Measurements from ENCODE around the gene GPR3.
"Not testable (repeated sequence)": the region's sequence is repeated elsewhere in the genome, so short reads cannot be mapped to it uniquely, and the experiment has no call there.

The GPR3 gene

GRCh38 chr1:27430903-27431600 lies 38.6 kb downstream of the GPR3 start:
- FAIRE-seq, result no peak

GRCh38 chr1:27431601-27431940 lies 39.1 kb downstream of the GPR3 start:
- FAIRE-seq, result no peak

DNA sequence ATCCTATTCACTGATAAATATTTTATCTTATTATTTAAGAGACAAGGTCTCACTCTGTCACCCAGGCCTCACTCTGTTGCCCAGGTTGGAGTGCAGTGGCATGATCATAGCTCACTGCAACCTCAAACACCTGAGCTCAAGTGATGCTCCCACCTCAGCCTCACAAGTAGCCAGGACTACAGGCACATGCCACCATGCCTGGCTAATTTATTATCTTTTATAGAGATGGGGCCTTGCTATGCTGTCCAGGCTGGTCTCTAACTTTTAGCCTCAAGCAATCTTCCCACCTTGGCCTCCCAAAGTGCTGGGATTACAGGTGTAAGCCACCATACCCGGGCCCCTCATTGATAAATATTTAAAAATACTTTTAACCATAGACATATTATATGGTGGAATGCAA lies 40.3 kb downstream of the GPR3 start:
- FAIRE-seq, result not testable (repeated sequence)

DNA sequence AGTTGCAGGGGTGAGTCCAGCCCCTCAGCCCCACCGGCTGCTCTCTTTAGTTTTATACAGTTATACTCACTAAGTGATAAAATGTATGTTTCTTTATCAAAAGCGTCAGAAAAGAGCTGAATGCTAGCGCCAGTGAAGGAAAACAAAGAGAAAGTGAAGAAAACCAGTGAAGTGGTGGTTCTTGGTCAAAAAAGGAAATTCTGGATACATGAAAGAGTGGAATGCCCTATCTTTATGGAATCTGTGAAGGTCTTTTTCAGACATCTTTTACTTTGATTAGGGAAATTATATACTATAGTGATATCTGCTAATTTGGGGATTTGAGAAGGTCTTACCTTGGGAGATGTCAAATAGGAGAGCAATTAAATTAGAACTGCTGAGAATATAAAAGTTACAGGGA lies 41.3 kb downstream of the GPR3 start:
- FAIRE-seq, result no peak

GRCh38 chr1:27435566-27436203 lies 43.3 kb downstream of the GPR3 start:
- FAIRE-seq, result no peak

- FAIRE-seq, result no peak
These were observed 44.1 kb downstream of the GPR3 start for GRCh38 chr1:27436204-27437159.

DNA sequence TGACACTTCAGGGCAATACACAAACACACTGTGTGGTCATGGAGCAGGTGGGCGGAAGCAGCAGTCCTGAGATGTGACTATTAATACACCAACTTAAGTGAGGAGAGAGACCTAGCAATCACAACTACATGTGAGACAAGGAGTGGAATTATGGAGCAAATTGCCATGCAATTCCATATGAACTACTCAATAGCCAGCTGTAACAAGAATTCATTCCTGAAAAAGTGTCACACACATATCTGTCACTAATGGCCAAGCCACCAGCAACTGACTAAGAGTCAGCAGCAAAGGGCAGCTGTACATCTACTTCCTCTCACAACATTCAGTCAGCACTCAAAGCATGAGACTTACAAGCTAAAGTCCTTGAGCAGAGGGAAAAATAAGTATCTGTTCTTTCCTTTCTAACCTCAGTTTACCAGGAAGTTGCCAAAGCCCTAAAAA lies 46.2 kb downstream of the GPR3 start:
- FAIRE-seq, result no peak

DNA sequence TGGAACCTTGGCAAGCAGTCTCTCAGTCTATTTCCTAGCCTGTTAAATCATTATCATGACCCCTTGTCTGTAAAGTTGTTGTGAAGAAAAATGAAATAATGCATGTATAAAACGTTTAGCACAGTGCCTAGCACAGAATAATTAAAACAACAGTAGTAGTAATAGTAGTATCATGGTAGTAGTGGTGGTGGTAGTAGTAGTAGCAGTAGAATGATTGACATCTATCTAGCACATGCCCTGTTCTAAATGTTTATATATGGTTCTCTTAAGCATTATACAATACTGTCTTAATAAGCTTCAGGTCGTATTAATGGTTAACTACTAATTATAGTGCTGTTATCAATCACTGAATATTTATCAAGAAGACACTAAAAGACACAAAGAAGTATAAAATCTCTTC lies 46.7 kb downstream of the GPR3 start:
- no peak for FAIRE-seq

GRCh38 chr1:27444632-27445031 lies 52.2 kb downstream of the GPR3 start:
- FAIRE-seq, result no peak

Data from endometrium (tissue), 2 donors.